HEK293 (cell line): ENCODE results near the gene EID2.
A peak's percentile ranks its signal among the peaks of the same experiment; 100 is the strongest.

ENCODE experiments used
- CTCF ChIP-seq: fragments of 450-650 bp; formaldehyde crosslinking; IDR thresholded peaks from 2 replicates; pipeline ENCODE4 v1.5.1; 2016; ENCODE audit warnings: missing biosample characterization, missing genetic modification characterization
- GLIS1 ChIP-seq: fragments of 450-650 bp; formaldehyde crosslinking; IDR thresholded peaks from 2 replicates; pipeline ENCODE4 v1.5.1; 2016; ENCODE audit warnings: missing biosample characterization, missing genetic modification characterization
- KLF9 ChIP-seq: fragments of 450-650 bp; formaldehyde crosslinking; IDR thresholded peaks from 2 replicates; pipeline ENCODE4 v1.5.1; 2016; ENCODE audit warnings: missing biosample characterization, missing genetic modification characterization, low read depth
- MEIS1 ChIP-seq: sonication (generic); formaldehyde crosslinking; IDR thresholded peaks from 2 replicates; pipeline ENCODE4 v1.8.1; 2022; ENCODE audit warnings: missing genetic modification reagents, mild to moderate bottlenecking, borderline replicate concordance
- MZF1 ChIP-seq: fragments of 450-650 bp; formaldehyde crosslinking; IDR thresholded peaks from 2 replicates; pipeline ENCODE4 v1.5.1; 2017; ENCODE audit warnings: missing biosample characterization, missing genetic modification characterization, borderline replicate concordance
- PRDM6 ChIP-seq: fragments of 450-650 bp; formaldehyde crosslinking; IDR thresholded peaks from 2 replicates; pipeline ENCODE4 v1.5.1; 2017; ENCODE audit warnings: missing biosample characterization, missing genetic modification characterization
- SP7 ChIP-seq: fragments of 450-650 bp; formaldehyde crosslinking; IDR thresholded peaks from 2 replicates; pipeline ENCODE4 v1.5.1; 2016; ENCODE audit warnings: missing biosample characterization, missing genetic modification characterization
- TCF7L2 ChIP-seq: IDR thresholded peaks from 2 replicates; pipeline ENCODE4 v1.6.1; 2011; ENCODE audit warnings: low read depth, mild to moderate bottlenecking, inconsistent platforms, low read length, moderate library complexity, borderline replicate concordance
- ZBTB11 ChIP-seq: fragments of 450-650 bp; formaldehyde crosslinking; conservative IDR thresholded peaks from 2 replicates; pipeline ENCODE4 v1.5.1; 2016; ENCODE audit warnings: low read depth, missing biosample characterization, missing genetic modification characterization
- ZBTB6 ChIP-seq: fragments of 450-650 bp; formaldehyde crosslinking; IDR thresholded peaks from 2 replicates; pipeline ENCODE4 v1.5.1; 2017; ENCODE audit warnings: missing biosample characterization, missing genetic modification characterization
- ZFP41 ChIP-seq: fragments of 450-650 bp; formaldehyde crosslinking; IDR thresholded peaks from 2 replicates; pipeline ENCODE4 v1.5.1; 2016; ENCODE audit warnings: missing biosample characterization, missing genetic modification characterization, borderline replicate concordance
- ZNF10 ChIP-seq: fragments of 450-650 bp; formaldehyde crosslinking; IDR thresholded peaks from 2 replicates; pipeline ENCODE4 v1.5.1; 2017; ENCODE audit warnings: missing biosample characterization, missing genetic modification characterization
- ZNF169 ChIP-seq: fragments of 450-650 bp; formaldehyde crosslinking; IDR thresholded peaks from 2 replicates; pipeline ENCODE4 v1.5.1; 2016; ENCODE audit warnings: missing biosample characterization, missing genetic modification characterization
- ZNF223 ChIP-seq: fragments of 450-650 bp; formaldehyde crosslinking; IDR thresholded peaks from 2 replicates; pipeline ENCODE4 v1.5.1; 2016; ENCODE audit warnings: missing biosample characterization, missing genetic modification characterization
- ZNF23 ChIP-seq: fragments of 450-650 bp; formaldehyde crosslinking; IDR thresholded peaks from 2 replicates; pipeline ENCODE4 v1.5.1; 2016; ENCODE audit warnings: missing biosample characterization, missing genetic modification characterization, borderline replicate concordance
- ZNF266 ChIP-seq: fragments of 450-650 bp; formaldehyde crosslinking; IDR thresholded peaks from 2 replicates; pipeline ENCODE4 v1.5.1; 2016; ENCODE audit warnings: missing biosample characterization, missing genetic modification characterization, low read depth
- ZNF280D ChIP-seq: fragments of 450-650 bp; formaldehyde crosslinking; IDR thresholded peaks from 2 replicates; pipeline ENCODE4 v1.5.1; 2016; ENCODE audit warnings: missing biosample characterization, missing genetic modification characterization
- ZNF341 ChIP-seq: fragments of 450-650 bp; formaldehyde crosslinking; IDR thresholded peaks from 2 replicates; pipeline ENCODE4; 2016; ENCODE audit warnings: low read depth, missing biosample characterization, missing genetic modification characterization
- ZNF37A ChIP-seq: fragments of 450-650 bp; IDR thresholded peaks from 2 replicates; pipeline ENCODE4 v1.5.1; 2018; ENCODE audit warnings: missing biosample characterization, missing genetic modification characterization
- ZNF544 ChIP-seq: fragments of 450-650 bp; formaldehyde crosslinking; IDR thresholded peaks from 2 replicates; pipeline ENCODE4 v1.5.0; 2017; ENCODE audit warnings: missing biosample characterization, missing genetic modification characterization
- ZNF571 ChIP-seq: fragments of 450-650 bp; formaldehyde crosslinking; IDR thresholded peaks from 2 replicates; pipeline ENCODE4 v1.5.0; 2017; ENCODE audit warnings: missing biosample characterization, missing genetic modification characterization
- ZNF596 ChIP-seq: fragments of 450-650 bp; IDR thresholded peaks from 2 replicates; pipeline ENCODE4 v1.5.0; 2018; ENCODE audit warnings: missing biosample characterization, mild to moderate bottlenecking, missing genetic modification characterization, moderate library complexity
- ZNF623 ChIP-seq: fragments of 450-650 bp; formaldehyde crosslinking; IDR thresholded peaks from 2 replicates; pipeline ENCODE4 v1.5.1; 2016; ENCODE audit warnings: missing biosample characterization, missing genetic modification characterization
- ZNF707 ChIP-seq: fragments of 450-650 bp; formaldehyde crosslinking; IDR thresholded peaks from 2 replicates; pipeline ENCODE4 v1.5.1; 2016; ENCODE audit warnings: missing biosample characterization, missing genetic modification characterization
- ZNF777 ChIP-seq: fragments of 450-650 bp; formaldehyde crosslinking; IDR thresholded peaks from 2 replicates; pipeline ENCODE4 v1.5.1; 2017; ENCODE audit warnings: missing biosample characterization, missing genetic modification characterization, borderline replicate concordance
- ZNF785 ChIP-seq: fragments of 450-650 bp; formaldehyde crosslinking; IDR thresholded peaks from 2 replicates; pipeline ENCODE4 v1.5.1; 2016; ENCODE audit warnings: missing biosample characterization, missing genetic modification characterization
- ZNF792 ChIP-seq: fragments of 450-650 bp; formaldehyde crosslinking; IDR thresholded peaks from 2 replicates; pipeline ENCODE4 v1.5.1; 2016; ENCODE audit warnings: missing biosample characterization, missing genetic modification characterization
- ZNF843 ChIP-seq: fragments of 450-650 bp; formaldehyde crosslinking; IDR thresholded peaks from 2 replicates; pipeline ENCODE4 v1.5.1; 2016; ENCODE audit warnings: missing biosample characterization, missing genetic modification characterization
- ZSCAN18 ChIP-seq: fragments of 450-650 bp; formaldehyde crosslinking; IDR thresholded peaks from 2 replicates; pipeline ENCODE4 v1.5.1; 2016; ENCODE audit warnings: missing biosample characterization, missing genetic modification characterization

The EID2 gene

GRCh38 chr19:39516270-39516669 is 23.7 kb downstream of the EID2 start (continued):
- TF ChIP-seq CTCF (tag by site-specific recombination) (no peak), ZBTB11 (tag by site-specific recombination) (no peak), ZNF23 (no peak), MZF1 (tag by site-specific recombination) (no peak), ZNF843 (tag by site-specific recombination) (no peak), ZNF707 (no peak), ZNF777 (no peak), ZNF223 (tag by site-specific recombination) (no peak), ZNF792 (no peak), ZNF544 (tag by site-specific recombination) (no peak), ZNF785 (tag by site-specific recombination) (no peak), ZNF169 (tag by site-specific recombination) (no peak), ZNF571 (tag by site-specific recombination) (no peak), ZNF280D (tag by site-specific recombination) (no peak), ZSCAN18 (tag by site-specific recombination) (no peak), MEIS1 (CRISPR knock-in tag) (no peak), ZNF341 (tag by site-specific recombination) (no peak; the same call in 1 of the 2 replicates), SP7 (tag by site-specific recombination) (no peak), ZNF623 (tag by site-specific recombination) (no peak), GLIS1 (no peak), ZBTB6 (tag by site-specific recombination) (no peak), ZNF596 (tag by site-specific recombination) (peak; percentile 12; the same call in 1 of the 2 replicates), ZNF266 (tag by site-specific recombination) (no peak), ZNF37A (no peak), ZFP41 (no peak), KLF9 (tag by site-specific recombination) (no peak), TCF7L2 (no peak), PRDM6 (tag by site-specific recombination) (no peak), ZNF10 (no peak)
